GM20431 (cell line): ENCODE measurements around the gene QRICH1.

Experiments
- in situ Hi-C: fragments of 300-500 bp; cut with MseI, MboI; formaldehyde crosslinking; loops from one replicate; pipeline ENCODE4 v1.15.0; 2020; ENCODE audit warnings: low sequenced_read_pairs; ENCODE audit not compliant: unreplicated experiment

Gene QRICH1

DNA sequence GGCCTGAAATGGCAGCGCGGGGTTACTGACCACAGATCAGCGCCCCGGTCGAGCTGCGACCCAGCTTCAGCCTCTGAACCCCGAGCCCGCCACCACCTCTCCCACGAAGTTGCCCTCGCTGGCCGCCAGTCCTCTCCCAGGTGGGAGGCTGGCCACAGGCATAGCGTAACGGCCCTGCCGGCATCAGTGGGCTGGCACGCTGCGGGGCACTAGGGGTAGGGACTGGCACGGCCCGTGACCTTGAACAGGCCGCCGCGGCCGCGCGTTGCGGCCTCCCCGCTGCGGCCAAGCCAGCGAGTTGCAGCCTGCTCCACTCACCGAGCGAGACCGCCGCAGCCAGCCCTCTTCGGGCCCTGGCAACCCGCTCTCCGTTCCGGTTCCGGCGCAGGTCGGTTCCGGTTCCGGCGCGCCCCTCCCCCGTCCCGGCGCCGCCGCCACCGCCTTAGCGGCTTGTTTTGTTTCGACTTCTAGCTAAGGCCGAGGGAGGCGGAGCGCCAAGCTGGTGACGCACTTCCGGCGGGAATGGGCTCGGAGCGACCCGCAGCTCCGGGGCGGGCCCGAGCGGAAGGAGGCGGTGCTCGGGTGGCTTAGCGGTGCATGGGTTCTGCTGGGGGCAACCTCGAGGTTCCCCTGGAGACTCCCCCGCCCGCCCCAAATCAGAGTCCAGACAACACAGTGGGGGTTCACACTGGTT lies 26.7 kb upstream of the QRICH1 start, which contains the start of gene USP19:
Gene USP19, minus strand, starts transcription at position 386 of the 694 bp plus-strand sequence. CDS start 1,678 bp downstream, outside the sequence.
- in situ Hi-C loops: no loop called here

DNA sequence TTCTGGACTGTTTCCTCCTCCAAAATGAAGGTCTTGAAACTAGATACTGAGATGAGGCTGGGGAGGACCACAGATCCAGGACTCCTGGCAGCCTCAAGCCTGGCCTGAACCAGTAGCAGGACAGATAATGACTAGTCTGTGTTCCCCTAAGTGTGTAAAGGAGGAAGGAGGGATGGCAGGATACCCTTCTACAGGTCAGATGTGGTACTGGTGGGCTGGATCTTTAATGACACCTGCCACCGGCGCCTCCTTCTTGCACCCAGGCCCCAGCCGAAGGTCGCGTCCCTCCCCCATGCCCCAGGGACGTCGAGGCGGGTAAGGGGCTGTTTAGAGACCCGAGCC lies 26.2 kb upstream of the QRICH1 start:
- in situ Hi-C loops: no loop called here

DNA sequence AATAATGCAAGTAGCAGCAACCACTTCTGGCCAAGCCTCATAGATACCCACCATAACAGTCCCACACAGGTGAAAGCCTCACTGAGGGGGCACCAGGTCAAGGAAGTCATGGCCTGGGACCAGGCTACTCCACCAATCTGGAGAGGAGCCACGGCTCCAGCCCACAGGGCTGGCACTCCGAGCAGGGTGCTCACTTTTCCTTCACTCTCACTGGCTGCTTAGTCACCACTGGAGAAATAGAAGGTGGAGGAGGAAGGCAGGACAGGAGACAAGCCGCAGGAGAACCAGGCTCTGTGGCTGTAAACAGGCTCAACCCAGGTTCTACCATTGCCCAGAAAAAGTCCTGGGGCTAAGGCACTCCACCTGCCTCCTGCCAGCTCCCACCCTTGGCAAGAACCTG lies 25.6 kb upstream of the QRICH1 start:
- in situ Hi-C loops: no loop called here

DNA sequence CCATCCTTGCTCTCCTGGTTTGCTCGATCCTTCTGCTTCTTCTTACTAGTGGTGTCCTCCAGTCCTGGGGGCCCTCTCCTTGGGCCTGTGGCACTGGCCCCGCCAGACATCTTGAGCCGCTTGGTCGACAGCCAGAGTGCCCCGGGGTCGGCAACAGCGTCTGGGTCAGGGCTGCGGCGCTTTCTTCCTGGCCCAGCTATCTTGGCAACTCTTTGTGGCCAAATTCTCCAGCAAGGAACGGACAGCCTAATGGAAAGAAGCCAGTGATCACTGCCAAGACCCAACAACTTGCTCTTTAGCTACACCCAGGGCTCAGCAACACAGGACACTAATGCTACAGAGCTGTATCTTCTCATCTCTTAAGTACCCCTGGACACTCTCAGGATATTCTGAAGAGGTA lies 25.2 kb upstream of the QRICH1 start:
- in situ Hi-C loops: no loop called here

DNA sequence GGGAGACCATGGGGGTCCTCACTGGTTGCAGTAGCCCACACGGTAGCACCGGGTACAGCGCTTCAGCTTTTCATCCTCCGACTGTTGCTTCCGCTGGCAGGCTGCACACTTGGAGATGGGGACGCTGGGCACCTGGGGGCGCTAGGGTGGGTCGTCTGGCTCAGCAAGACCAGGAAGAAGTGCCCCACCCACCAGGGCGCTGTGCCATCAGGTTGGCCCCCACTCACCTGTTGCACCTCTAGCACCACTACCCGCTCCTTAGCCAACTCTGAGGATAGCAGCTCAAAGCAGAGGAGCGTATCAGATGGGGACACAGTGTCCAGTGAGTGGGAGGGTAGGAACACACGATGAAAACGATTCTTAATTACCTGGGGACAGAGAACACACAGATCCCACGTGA lies 18.4 kb upstream of the QRICH1 start:
- in situ Hi-C loops: no loop called here

DNA sequence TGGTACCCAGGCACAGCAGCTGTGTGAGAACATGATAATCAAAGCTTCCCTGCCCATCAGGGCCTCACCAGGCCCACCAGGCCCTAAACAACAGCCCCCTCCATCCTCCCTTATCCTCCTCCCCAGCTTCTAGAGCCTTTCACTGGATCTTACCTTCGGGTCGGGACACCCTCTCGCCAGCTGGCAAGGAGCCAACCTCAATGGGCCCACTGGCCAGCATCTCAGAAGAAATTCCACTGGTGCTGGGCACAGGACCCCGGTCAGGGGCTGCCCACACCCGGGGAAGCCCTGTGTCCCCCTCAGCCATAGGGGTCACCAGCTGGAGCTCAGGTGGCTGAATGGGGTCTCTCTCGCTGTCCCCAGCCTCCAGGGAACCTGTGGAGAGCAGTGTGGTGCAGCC lies 17.5 kb upstream of the QRICH1 start:
- in situ Hi-C loops: no loop called here

DNA sequence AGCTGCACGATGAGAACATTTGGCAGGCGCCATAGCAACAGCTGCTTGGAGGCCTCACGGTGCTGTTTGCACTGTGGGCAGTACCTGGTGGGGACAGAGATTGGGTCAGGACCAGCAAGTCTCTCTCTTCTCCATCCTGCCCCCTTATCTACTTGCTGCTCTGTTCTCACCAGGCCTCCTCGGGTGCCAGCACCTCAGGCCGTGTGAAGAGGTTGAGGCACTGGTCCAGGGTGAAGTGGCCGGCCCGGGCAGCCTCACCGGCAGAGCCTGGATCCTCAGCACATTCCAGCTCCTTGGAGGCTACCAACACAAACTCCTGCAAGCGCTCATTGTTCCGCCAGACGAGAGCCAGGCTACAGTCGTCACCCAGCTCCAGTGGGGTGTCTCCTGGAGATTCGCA lies 16.9 kb upstream of the QRICH1 start:
- in situ Hi-C loops: no loop called here

DNA sequence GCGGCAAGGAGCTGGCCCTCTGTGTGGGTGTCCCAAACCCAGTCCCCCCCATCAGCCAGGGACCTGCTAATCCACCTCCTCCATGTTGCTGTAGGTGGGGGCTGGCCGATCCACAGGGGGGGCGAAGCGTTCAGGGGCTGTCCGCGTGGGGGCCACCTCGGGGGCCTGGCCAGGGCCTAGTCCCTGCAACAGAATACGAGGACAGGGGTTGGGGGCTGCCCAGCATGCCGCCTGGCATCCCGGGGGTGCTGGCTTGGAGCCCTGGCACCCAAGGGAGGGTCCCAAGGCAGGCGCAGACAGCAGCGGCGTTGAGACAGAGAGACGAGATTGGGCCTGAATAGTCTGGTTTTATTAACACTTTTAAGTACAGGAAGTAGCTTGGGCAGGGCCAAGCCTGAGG lies 14.5 kb upstream of the QRICH1 start:
- in situ Hi-C loops: no loop called here

DNA sequence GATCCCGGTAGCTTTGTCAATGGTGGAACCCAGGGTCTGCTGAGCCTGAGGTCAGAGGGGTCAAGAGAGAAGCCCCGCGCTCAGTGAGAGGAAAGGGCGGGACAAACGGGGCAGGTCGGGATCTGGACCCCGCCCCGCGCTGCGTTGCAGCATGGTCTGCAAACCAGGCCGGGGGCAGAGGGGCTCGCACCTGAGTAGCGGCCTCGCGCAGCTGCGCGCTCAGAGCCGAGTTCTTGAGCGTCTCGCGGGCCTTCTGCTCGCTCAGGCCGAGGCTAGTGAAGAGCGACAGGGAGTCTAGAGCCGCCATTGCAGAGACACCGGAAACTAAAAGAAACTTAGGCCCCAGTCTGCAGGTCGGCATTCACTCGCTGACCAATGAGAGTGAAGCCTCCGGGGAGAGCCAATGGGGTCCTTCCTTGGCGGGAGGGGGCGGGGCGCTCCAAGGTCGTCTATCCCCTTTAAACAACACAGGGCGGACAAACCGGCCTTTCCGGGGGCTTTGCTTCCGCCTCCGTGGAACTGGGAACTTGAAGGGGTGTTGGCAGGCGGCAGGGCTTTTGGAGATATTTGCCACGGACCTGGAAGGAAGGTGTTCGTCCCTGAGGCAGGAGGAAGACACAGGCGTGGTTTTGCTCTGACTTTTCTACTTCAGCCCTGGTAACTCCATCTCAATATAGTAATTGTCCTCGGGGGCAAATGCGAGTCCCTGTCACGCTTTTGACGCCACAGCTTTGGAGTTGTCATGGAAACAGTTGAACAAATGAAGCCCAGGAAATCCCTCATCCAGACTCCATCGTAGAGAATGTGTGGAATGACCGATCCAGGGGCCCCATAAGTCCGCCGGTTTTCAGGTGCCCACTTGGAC lies 10.8 kb upstream of the QRICH1 start, which contains the start of gene QARS1:
Gene QARS1, minus strand, starts transcription at position 331 of the 865 bp plus-strand sequence. Its CDS starts 24 bp downstream, at position 307.
- in situ Hi-C loops: no loop called here

DNA sequence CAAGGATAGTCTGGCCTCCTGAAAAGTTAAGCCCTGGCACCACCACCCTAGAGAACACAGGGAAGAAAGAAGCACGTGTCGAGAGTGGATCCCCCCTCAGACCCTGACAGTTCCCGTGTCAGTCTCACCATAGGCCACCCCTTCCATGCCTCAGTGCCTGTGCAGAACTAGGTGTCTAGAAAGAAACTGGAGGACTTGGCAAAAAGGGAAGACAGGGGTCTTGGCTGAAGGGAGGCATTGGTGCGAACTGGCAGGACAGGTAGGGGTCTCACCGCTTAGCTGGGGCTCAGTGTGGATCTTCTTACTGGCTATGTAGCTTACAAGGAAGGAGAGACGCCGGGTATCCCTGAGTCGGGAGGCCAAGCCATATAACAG lies 10.2 kb upstream of the QRICH1 start:
- in situ Hi-C loops: no loop called here

DNA sequence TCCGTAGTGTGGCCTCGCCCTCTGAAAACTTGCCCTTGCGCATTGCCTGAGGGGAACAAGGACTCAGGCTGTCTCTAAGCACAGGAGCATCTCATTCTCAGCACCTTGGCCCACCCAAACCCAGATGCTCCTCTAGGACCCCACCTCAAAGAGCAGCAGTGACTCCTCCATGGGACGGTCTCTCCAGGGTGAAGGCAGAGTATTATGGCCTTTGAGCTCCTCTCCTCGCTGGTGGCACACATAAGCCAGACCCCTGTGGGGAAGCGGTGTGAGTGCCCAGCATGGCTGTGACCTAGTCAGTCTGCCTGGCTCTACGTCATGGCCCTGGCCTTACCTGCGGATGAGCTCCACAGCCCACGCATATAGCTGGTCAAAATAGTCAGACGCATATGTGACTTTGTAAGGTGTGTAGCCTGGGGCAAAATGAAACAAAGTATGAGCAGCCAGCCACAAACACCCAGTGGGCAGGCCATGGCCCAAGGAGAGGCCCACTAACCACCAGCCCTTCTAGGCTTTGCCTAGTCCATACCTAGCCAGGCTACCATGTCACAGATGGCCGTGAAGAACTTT lies 6.3 kb upstream of the QRICH1 start:
- in situ Hi-C loops: no loop called here

DNA sequence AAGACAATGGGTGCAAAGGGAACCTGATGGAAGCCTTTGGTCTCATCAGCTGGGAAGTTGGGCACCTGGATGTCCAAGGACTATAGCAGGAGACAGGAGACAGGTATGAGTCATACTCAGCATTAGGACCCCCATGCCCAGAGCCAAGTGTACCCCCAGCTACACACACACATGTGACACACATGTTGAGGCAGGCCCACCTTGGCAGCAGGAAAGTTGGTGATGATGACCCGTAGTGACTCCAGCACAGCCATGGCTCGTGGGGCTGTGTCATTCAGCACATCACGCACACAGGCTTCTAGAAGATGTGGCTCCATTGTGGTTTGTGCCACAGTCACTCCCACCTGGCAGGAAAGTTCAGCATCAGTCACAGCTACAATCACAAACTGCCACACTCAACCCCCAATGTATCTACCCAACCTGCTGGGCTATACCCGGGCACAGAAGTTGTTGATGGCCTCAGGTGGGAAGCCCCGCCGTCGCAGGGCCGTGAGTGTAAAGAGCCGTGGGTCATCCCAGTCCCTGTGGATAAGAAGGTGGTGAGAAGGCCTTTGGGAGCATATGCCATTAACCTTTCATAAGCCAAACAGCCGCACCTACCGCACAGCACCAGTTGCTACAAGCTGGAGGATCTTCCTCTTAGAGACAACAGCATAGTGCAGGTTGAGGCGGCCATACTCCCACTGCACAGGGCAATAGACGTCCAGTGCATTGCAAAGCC lies 5.2 kb upstream of the QRICH1 start:
- in situ Hi-C loops: no loop called here

DNA sequence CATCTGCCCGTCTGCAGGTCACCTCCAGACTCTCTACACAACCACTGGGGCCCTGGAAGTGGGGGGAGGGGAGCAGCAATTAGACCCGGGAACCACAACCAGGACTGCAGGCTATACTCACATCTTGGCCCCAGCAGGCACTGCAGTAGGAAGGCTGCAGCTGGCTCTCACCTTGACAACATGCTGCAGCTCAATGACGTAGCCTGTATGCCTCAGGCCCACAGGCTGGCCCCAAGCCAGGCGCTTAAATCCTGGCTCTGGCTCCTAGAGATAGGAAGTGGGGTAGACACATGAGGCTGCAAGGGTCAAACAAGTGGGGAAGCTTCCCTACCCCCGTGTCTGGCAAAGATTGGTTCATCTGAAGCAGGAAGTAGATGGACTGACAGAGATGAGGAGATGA lies 4.6 kb upstream of the QRICH1 start:
- in situ Hi-C loops: no loop called here

DNA sequence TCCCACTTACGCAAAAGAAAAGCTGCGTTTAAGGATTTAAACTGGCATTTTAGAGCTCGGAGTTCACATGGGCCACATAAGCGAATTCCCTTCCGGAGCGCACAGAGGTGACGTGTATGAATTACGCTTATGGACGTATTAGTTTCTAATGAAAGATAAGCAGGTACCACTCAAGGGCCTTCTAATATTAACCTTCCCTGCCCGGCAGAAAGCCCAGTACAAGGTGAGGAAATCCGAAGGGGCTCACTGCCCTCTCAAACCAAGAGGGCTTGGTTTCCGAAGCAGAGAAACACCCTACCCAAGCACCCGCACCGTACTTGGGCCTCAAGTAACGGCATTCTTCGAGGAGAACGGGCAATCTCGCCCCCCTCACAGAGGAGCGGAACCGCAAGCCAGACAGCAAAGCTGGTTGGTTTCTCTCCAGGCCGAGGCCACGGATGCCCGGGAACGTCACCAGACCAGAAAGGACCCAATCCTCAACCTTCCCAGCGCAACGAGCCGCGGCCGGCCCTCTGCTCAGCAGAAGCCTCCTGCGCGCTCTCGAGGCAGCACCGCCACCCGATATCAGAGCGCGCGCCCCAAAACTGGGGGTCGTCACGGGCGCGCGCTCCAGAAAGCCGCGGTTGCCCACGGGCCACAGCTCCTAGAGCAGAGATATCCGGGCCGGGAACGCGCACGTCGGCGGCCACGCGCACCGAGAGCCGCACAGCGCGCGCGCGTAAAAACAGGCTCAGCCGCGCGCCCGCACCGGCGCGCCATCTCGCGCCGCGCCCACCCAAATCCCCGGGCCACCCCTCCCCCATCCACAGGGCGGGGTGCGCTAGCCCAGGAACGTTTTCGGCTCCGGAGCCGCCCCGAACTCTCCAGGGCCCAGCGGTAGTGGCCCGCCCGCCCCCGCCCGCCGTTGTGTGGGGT lies 676 bp downstream of the QRICH1 start:
- in situ Hi-C loops: no loop called here

DNA sequence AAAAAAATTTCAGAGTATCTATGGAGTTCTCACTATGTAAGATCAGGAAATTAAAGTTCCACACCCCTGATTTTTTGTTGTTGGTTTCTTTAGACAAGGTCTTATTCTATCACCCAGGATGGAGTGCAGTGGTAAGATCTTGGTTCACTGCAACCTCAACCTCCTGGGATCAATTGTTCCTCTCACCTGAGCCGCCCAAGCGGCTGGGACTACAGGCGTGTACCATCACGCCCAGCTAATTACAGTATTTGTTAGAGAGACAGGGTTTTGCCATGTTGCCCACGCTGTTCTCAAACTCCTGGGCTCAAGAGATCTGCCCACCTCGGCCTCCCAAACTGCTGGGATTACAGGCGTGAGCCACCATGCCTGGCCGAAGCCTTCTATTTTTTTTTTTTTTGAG lies 12.4 kb downstream of the QRICH1 start:
- in situ Hi-C loops: no loop called here

DNA sequence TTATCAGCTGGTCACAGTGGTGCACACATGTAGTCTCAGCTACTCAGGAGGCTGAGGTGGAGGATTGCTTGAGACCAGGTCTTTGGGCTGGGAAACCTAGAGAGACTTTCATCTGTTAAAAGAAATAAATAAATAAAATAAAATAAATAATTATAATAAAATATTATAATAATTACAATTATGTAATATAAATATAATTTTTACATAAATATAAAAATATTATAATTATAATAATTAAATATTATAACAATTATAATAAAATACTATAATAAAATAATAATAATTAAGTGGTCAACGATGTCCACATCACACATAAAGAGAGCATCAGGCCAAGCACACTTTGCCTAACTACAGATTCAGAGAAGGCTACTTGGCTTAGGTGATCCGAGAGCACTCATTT lies 14.6 kb downstream of the QRICH1 start:
- in situ Hi-C loops: no loop called here

DNA sequence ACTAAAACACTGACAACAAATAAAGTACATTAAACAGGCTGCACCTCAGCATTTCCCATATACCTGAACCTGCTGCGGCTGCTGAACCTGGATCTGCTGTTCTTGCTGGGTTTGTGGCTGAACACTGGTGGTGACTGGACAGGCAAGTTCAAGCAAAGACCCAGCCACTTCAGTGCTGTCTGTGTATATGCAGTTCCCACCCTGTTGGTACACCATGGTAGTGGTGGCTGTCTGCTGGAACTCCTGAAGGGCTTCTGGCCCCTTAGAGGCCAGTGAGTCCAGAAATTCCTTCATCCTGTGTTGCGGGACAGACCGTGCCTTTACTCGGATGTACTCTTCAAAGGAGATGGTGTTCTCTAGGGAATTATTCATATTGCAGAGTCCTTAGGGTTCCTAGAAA lies 17.2 kb downstream of the QRICH1 start:
- in situ Hi-C loops: no loop called here

DNA sequence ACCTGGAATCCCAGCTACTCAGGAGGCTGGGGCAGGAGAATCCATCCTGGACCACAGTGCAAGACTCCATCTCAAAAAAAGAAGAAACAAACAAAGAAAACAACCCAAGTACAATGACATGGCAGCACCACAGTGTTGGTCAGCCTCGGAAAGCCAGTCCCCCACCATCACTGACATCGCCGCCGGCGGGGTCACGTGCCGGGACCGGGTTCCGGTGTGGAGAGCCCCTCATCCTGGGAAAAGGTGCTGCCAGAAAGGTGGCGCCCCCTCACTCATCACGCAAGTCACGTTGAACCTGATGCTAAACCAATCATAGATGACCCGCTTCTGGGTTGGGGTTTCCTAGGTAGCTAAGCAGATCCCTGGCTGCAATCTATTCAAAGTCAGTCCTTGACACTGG lies 17.8 kb downstream of the QRICH1 start:
- in situ Hi-C loops: no loop called here

DNA sequence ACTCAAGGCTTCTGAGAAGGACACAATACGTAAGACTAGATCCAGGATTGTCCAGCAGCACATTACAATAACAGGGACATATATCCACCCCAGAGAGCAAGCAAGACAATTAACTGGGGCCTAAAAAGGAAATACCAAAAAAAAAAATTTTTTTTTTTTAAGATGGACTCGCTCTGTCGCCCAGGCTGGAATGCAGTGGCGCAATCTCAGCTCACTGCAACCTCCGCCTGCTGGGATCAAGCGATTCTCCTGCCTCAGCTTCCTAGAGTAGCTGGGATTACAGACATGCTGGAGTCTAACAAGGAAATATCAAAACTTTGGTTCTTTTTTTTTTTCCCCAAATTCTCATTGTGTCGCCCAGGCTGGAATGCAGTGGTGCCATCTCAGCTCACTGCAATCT lies 35.9 kb downstream of the QRICH1 start:
- in situ Hi-C loops: no loop called here

DNA sequence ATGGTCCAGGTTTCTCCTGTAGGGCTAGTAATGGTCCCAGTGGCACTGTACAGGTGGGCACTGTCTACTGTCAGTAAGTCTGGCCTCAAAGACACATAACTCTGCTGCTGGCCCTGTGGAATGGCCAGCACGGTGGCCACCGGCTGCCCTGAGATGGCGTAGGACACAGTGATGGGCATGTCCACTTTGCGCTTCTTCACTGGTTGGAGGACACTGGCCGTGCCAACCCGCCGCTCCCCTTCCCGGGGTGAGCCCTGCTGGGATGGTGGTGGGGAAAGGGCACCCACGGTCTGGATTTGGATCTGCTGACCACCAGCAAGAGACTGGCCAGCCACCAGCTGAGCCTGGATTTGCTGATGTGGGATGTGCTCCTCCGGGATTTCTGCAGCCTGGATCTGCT lies 36.6 kb downstream of the QRICH1 start:
- in situ Hi-C loops: no loop called here
